ENCODE measurements around the gene AKAP17A. TPM values are rescaled to one million over a fixed set of nuclear protein-coding genes. Genes with fewer than 3 reads are reported as not detected.

Gene AKAP17A
- total and polyA plus RNA-seq, 9 of the 15 experiments (the other 6 are each of a cell fraction or from before 2014, with no cell fraction given), result 1.2 to 29.5 (median 8.2) TPM

DNA sequence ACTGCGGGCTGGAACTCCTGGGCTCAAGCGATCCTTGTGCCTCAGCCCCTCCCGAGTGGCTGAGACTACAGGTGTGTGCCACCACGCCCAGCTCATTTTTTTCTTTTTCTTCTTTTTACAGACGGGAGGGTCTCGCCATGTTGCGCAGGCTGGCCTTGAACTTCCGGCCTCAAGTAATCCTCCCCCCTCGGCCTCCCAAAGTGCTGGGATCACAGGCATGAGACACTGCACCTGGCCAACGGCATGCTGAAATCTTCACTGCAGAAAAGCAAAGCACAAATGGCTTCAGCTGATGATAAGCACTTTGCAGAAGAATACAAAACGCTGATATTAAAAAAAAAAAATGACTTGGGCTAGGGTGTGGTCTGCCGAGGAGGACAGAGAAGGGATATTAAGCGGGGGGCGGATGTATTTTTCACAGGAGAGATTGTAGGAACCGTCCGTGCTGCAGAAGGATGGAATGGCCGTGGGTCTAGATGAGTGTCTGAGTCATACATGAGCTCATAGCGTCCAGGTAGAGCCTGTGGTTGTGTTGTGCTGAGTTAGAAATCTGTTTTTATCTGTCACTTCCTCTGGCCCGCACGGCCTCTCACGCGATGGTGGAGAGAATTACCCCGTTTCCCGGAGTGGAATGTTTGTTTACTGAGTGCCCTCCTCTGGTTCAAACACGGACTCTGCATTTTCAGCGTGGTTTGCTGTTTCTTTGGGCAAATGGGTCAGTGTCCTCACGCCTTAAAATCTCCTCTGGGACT, 8.5 kb upstream of the AKAP17A start:
- ChIA-PET CTCF (ENCODE audit: low intra/inter-chr PET ratio) (no interaction called here), POLR2A (no interaction called here)
- Histone ChIP-seq H4K20me1 (replicated peaks; ENCODE audit: control insufficient read depth, insufficient read depth, low read length) (no peaks in the 10 kb centered on the region), H3K4me2 (ENCODE audit: insufficient read depth, low read length) (no peak overlapping the region), H3K36me3 (ENCODE audit: control insufficient read depth, insufficient read depth, low read length) (no peaks in the 10 kb centered on the region), H3K9me1 (ENCODE audit: control insufficient read depth, insufficient read depth, low read length) (no peaks in the 10 kb centered on the region), H3K9ac (ENCODE audit: insufficient read depth in 1 of 2, low read depth in 2 of 2, low read length in 2 of 2) (no peak overlapping the region), H3K27me3 (ENCODE audit: control insufficient read depth in 2 of 2, insufficient read depth in 2 of 2, low read length in 2 of 2) (no peaks in the 10 kb centered on the region), H3K79me2 (ENCODE audit: control insufficient read depth, insufficient read depth, low read length) (no peaks in the 10 kb centered on the region), H3K4me3 (no peak overlapping the region), H3K27ac (ENCODE audit: extremely low read depth, low read depth, low read length) (no peak overlapping the region), H2AFZ (ENCODE audit: low read depth, low read length) (no peak overlapping the region), H3K9me3 (replicated peaks; ENCODE audit: control insufficient read depth, insufficient read depth, low read depth, low read length) (no peaks in the 10 kb centered on the region), H3K4me1 (replicated peaks in 1 of 2; ENCODE audit: control insufficient read depth in 2 of 2, insufficient read depth in 2 of 2, low read length in 2 of 2) (no peaks in the 10 kb centered on the region; a peak in 1 of 5 replicates)
- WGBS (ENCODE audit: insufficient coverage, low coverage, missing lambda C conversion rate), result 2% methylated on average over 18 of the region's 27 CpGs
- DNase-seq (ENCODE audit: extremely low read depth in 1 of 4, low spot score in 3 of 4) (peak in 2 of 4 experiments; percentile 17), ATAC-seq (peak; percentile 72), FAIRE-seq (no peak)
- BruUV-seq (replicated peaks), result no TSS peak
- intact Hi-C loops (cut with micrococcal nuclease), result no loop called here
- in situ Hi-C loops (cut with MboI), result no loop called here
- TF ChIP-seq ZFPM2 (CRISPR knock-in tag; IDR thresholded peaks at IDR 0.05), result no peak
- no peak for TF ChIP-seq TFAM (CRISPR knock-in tag; conservative IDR thresholded peaks at IDR 0.05)
- no peak for TF ChIP-seq SRSF9 (IDR thresholded peaks at IDR 0.05; ENCODE audit: borderline replicate concordance, low read depth, low read length)
- TF ChIP-seq MTF1 (CRISPR knock-in tag; IDR thresholded peaks at IDR 0.05; ENCODE audit: borderline replicate concordance), result no peak
- no peak for TF ChIP-seq NUFIP1 (IDR thresholded peaks at IDR 0.05; ENCODE audit: partially characterized antibody)
- no peak for TF ChIP-seq HDGF (IDR thresholded peaks at IDR 0.05)
- TF ChIP-seq XRCC4 (IDR thresholded peaks at IDR 0.05; ENCODE audit: extremely low read depth, insufficient read depth, insufficient read length), result no peak
- no peak for TF ChIP-seq ZNF561 (CRISPR knock-in tag; conservative IDR thresholded peaks at IDR 0.05)
- no peak for TF ChIP-seq BCL6 (CRISPR knock-in tag; IDR thresholded peaks at IDR 0.05)
- no peak for TF ChIP-seq IRF2 (CRISPR knock-in tag; IDR thresholded peaks at IDR 0.05)
- TF ChIP-seq HCFC1 (IDR thresholded peaks at IDR 0.05; ENCODE audit: low read depth, low read length), result no peak
- TF ChIP-seq, protein P1, sequence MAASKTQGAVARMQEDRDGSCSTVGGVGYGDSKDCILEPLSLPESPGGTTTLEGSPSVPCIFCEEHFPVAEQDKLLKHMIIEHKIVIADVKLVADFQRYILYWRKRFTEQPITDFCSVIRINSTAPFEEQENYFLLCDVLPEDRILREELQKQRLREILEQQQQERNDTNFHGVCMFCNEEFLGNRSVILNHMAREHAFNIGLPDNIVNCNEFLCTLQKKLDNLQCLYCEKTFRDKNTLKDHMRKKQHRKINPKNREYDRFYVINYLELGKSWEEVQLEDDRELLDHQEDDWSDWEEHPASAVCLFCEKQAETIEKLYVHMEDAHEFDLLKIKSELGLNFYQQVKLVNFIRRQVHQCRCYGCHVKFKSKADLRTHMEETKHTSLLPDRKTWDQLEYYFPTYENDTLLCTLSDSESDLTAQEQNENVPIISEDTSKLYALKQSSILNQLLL (CRISPR knock-in tag; IDR thresholded peaks at IDR 0.05; ENCODE audit: borderline replicate concordance), result no peak
- no peak for TF ChIP-seq RBBP5 (IDR thresholded peaks at IDR 0.05; ENCODE audit: borderline replicate concordance, insufficient read depth, low read length, poor library complexity, severe bottlenecking)
- no peak for TF ChIP-seq ADNP (tag; IDR thresholded peaks at IDR 0.05)
- TF ChIP-seq GTF2F1 (IDR thresholded peaks at IDR 0.05; ENCODE audit: low read depth, low read length), result no peak
- TF ChIP-seq SAP30 (IDR thresholded peaks at IDR 0.05; ENCODE audit: borderline replicate concordance, insufficient read depth, low read depth, low read length, poor library complexity, severe bottlenecking), result no peak
- TF ChIP-seq, protein P2, sequence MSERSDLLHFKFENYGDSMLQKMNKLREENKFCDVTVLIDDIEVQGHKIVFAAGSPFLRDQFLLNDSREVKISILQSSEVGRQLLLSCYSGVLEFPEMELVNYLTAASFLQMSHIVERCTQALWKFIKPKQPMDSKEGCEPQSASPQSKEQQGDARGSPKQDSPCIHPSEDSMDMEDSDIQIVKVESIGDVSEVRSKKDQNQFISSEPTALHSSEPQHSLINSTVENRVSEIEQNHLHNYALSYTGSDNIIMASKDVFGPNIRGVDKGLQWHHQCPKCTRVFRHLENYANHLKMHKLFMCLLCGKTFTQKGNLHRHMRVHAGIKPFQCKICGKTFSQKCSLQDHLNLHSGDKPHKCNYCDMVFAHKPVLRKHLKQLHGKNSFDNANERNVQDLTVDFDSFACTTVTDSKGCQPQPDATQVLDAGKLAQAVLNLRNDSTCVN (CRISPR knock-in tag; IDR thresholded peaks at IDR 0.05), result no peak
- no peak for TF ChIP-seq ZFP1 (CRISPR knock-in tag; IDR thresholded peaks at IDR 0.05)
- TF ChIP-seq ZNF24 (IDR thresholded peaks at IDR 0.05), result no peak
- TF ChIP-seq, protein P3, sequence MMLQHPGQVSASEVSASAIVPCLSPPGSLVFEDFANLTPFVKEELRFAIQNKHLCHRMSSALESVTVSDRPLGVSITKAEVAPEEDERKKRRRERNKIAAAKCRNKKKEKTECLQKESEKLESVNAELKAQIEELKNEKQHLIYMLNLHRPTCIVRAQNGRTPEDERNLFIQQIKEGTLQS (IDR thresholded peaks at IDR 0.05), result peak; percentile 75; the same call in 1 of the 2 replicates
- TF ChIP-seq, protein P3 (CRISPR knock-in tag; conservative IDR thresholded peaks at IDR 0.05), result no peak
